Cardiac atrium fibroblast (primary cell): Measurements from ENCODE around the gene SPATA6L. TPM values are rescaled to one million over a fixed set of nuclear protein-coding genes. Genes with fewer than 3 reads are reported as not detected.

Experiments
- total RNA-seq: library from RNA; depleted of rRNA; stranded (reverse); fragments of >200 nt; gene quantifications from 2 replicates; pipeline ENCODE4 v1.2.3, GENCODE V29; 2015

Gene SPATA6L
- total RNA-seq = 0.16 TPM in 1 of 2 replicates, not detected in the other

GRCh38 chr9:4666042-4666699, at the start of gene SPATA6L:
SPATA6L (minus strand) TSS chr9:4666480; CDS start chr9:4666250, 230 bp downstream.

GRCh38 chr9:4679268-4680172, 13.2 kb upstream of the SPATA6L start, which contains the start of gene CDC37L1:
CDC37L1 (plus strand) TSS chr9:4679569; CDS start chr9:4679768, 199 bp downstream.

GRCh38 chr9:4662108-4662988, 3.9 kb downstream of the SPATA6L start, which contains the start of gene PLPP6:
PLPP6 (plus strand) TSS chr9:4662294; CDS start chr9:4662376, 82 bp downstream.

Other genes with a start within 250 kb of the SPATA6L start
- 40.5 and 58.3 TPM in 2 replicates for gene SLC1A1, start 176.0 kb downstream of the SPATA6L start, total RNA-seq
- 3.4 and 6.6 TPM in 2 replicates for gene PLPP6, start 4.2 kb downstream of the SPATA6L start, total RNA-seq
- 7.2 and 23.5 TPM in 2 replicates for gene CDC37L1, start 13.1 kb upstream of the SPATA6L start, total RNA-seq
- 46.6 and 68.2 TPM in 2 replicates for gene AK3, start 74.7 kb upstream of the SPATA6L start, total RNA-seq
- gene RCL1, start 126.5 kb upstream of the SPATA6L start, total RNA-seq = 5.6 and 17.5 TPM in 2 replicates